RWPE2 (cell line): ENCODE measurements around the gene CHMP2A.
"Not testable (repeated sequence)": the region's sequence is repeated elsewhere in the genome, so short reads cannot be mapped to it uniquely, and the experiment has no call there.

ENCODE experiments used
- ATAC-seq: fragments of 200-7000 bp; cut with Tn5 transposase; 3 replicates; pipeline ENCODE4 v1.9.1; 2021; ENCODE audit warnings: low read depth
- DNase-seq: peaks from one replicate; pipeline ENCODE4 v3.0.0-alpha.2; 2020; ENCODE audit warnings: low spot score
- H3K27ac ChIP-seq: fragments of 450-650 bp; 2 replicates; pipeline ENCODE4 v1.5.1; 2017; ENCODE audit warnings: mild to moderate bottlenecking; ENCODE audit not compliant: poor library complexity, severe bottlenecking
- H3K27me3 ChIP-seq: fragments of 250-450 bp; sonication (Bioruptor Pico); 2 replicates; pipeline ENCODE4 v1.5.1; 2021; ENCODE audit warnings: mild to moderate bottlenecking, moderate library complexity; ENCODE audit not compliant: insufficient read depth, poor library complexity, severe bottlenecking
- H3K36me3 ChIP-seq: fragments of 250-450 bp; sonication (Bioruptor Pico); 2 replicates; pipeline ENCODE4 v1.5.1; 2020; ENCODE audit warnings: low read depth, mild to moderate bottlenecking, moderate library complexity
- H3K4me1 ChIP-seq: fragments of 250-450 bp; sonication (Bioruptor Pico); 2 replicates; pipeline ENCODE4 v1.5.1; 2021; ENCODE audit warnings: mild to moderate bottlenecking, moderate library complexity; ENCODE audit not compliant: insufficient read depth, poor library complexity, severe bottlenecking
- H3K4me3 ChIP-seq: fragments of 250-450 bp; sonication (Bioruptor Pico); 2 replicates; pipeline ENCODE4 v1.5.1; 2021; ENCODE audit warnings: mild to moderate bottlenecking, moderate library complexity; ENCODE audit not compliant: severe bottlenecking
- H3K9me3 ChIP-seq: fragments of 250-450 bp; sonication (Bioruptor Pico); 2 replicates; pipeline ENCODE4 v1.5.1; 2021; ENCODE audit warnings: mild to moderate bottlenecking, moderate library complexity; ENCODE audit not compliant: severe bottlenecking
- TF ChIP-seq, protein P1 (sequence below): fragments of 450-650 bp; IDR thresholded peaks from one replicate; pipeline ENCODE4 v1.5.1; 2017; ENCODE audit warnings: mild to moderate bottlenecking, moderate library complexity; ENCODE audit not compliant: poor library complexity, severe bottlenecking

The CHMP2A gene

DNA sequence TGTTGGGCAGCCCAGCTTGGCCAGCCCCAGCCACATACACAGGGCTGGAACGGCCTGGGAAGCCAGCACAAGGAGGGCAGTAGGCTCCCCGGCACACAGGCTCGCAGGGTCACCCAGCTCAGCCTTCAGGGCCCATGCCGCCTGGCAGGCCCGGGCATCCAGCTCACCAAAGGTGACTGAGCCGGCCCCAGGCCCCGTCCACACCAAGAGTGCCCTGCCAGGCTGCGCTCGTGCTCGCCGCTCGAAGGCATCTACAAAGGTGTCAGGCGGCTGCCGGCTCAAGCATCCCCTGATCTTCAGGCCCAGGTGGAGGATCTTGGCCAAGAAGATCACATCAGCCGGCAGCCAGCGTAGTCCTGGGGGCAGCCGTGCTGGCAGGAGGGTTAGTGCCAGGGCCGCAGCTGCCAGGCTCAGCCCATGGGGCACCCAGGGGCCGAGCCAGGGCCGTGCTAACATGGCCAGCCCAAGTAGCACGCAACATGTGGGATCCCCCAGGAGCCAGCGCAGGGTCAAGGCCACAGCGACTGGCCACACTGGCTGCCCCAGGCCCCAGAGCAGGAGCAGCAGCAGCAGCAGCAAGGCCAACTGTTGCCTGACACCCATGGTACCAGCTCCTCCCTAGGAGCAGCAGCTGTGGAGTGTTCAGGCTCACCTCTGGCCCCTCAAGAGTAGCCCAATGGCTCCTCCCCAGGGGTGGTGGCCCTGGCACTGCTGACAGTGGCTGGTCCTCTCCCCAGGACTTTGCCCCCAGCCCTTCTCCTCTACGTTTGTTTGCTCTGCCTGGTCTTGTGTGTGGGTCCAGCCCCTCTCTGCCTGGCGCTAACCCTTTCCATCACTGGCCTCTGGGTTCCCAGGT, 43.3 kb downstream of the CHMP2A start, which contains the start of gene SLC27A5:
Gene SLC27A5 (minus strand): TSS at position 640 of the 856 bp plus-strand sequence. CDS start 37 bp downstream, at position 603.
- no peak within 1 kb of the TSS for H3K27ac ChIP-seq
- peaks cover 6% of the 10 kb centered on the region for H3K36me3 ChIP-seq
- no peaks in the 10 kb centered on the region for H3K9me3 ChIP-seq
- DNase-seq (no peak), ATAC-seq (0 out of 3 replicates have a peak, but pooled peaks have one; percentile 2)
- no peak within 1 kb of the TSS for H3K4me3 ChIP-seq
- H3K4me1 ChIP-seq: no peaks in the 10 kb centered on the region
- no peaks in the 10 kb centered on the region for H3K27me3 ChIP-seq
- TF ChIP-seq, protein P1, sequence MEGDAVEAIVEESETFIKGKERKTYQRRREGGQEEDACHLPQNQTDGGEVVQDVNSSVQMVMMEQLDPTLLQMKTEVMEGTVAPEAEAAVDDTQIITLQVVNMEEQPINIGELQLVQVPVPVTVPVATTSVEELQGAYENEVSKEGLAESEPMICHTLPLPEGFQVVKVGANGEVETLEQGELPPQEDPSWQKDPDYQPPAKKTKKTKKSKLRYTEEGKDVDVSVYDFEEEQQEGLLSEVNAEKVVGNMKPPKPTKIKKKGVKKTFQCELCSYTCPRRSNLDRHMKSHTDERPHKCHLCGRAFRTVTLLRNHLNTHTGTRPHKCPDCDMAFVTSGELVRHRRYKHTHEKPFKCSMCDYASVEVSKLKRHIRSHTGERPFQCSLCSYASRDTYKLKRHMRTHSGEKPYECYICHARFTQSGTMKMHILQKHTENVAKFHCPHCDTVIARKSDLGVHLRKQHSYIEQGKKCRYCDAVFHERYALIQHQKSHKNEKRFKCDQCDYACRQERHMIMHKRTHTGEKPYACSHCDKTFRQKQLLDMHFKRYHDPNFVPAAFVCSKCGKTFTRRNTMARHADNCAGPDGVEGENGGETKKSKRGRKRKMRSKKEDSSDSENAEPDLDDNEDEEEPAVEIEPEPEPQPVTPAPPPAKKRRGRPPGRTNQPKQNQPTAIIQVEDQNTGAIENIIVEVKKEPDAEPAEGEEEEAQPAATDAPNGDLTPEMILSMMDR: no peak

DNA sequence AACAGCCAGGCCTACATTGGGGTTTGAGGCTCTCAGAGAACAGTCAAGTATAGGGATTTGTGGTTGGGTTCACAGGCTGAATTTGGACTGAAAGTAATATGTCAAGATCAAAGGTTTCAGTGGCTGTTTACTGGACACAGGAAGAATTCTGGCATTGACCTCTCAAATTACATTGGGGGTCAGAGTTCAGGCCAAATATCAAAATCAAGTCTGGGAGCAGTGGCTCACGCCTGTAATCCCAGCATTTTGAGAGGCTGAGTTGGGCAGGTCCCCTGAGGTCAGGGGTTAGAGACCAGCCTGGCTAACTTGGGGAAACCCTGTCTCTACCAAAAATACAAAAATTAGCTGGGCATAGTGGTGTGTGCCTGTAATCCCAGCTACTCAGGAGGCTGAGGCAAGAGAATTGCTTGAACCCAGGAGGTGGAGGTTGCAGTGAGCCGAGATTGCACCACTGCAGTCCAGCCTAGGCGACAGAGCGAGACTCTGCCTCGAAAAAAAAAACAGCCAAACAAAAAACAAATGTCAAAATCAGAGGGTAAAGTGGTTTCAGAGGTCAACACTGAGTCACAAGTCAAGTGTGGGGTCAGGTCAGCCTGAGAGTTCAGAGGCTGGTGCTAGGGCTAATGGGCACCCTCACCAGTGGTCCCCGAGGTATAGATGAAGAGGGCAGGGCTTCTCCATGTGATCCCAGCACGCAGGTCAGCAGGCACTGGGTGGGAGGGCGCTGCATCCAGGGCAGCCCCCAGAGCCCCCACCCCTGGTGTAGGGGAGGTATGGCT, 44.6 kb downstream of the CHMP2A start:
- TF ChIP-seq, protein P1: no peak
- Histone ChIP-seq H3K4me1 (no peaks in the 10 kb centered on the region), H3K27ac (no peak overlapping the region), H3K27me3 (no peaks in the 10 kb centered on the region), H3K9me3 (no peaks in the 10 kb centered on the region), H3K36me3 (no peaks in the 10 kb centered on the region), H3K4me3 (no peak overlapping the region)
- ATAC-seq (no peak), DNase-seq (no peak)

DNA sequence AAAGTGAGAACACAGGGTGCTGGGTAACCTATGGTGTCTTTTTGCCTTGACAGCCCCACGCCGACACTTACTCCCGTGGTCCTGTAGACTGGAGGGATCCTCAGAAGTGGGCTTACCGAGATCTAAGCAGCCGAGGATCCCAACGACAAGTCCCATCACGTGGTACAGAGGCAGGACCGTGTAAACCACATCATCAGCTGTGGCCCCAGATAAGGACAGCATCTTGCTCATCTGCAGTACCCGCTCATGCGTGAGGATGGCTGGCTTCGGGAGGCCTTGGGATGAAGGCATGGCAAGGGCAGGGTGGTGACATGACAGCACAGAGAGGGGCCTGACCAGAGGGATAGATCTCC, 45.2 kb downstream of the CHMP2A start:
- H3K4me3 ChIP-seq: no peak overlapping the region
- DNase-seq: no peak

DNA sequence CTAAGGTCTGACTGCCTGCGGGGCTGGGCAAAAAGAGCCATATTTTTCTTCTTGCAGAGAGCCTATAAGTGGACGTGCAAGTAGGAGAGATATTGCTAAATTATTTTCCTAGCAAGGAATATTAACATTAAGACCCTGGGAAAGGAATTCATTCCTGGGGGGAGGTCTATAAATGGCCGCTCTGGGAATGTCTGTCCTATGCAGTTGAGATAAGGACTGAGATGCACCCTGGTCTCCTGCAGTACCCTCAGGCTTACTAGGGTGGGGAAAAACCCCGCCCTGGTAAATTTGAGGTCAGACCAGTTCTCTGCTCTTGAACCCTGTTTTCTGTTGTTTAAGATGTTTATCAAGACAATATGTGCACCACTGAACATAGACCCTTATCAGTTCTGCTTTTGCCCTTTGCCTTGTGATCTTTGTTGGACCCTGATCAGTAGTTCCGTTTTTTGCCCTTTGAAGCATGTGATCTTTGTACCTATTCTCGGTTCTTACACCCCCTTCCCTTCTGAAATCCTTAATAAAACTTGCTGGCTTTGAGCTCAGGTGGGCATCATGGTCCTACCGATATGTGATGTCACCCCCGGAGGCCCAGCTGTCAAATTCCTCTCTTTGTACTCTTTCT, 47.2 kb downstream of the CHMP2A start:
- ATAC-seq, H3K36me3 ChIP-seq, H3K4me3 ChIP-seq, H3K4me1 ChIP-seq, H3K27ac ChIP-seq, H3K27me3 ChIP-seq, DNase-seq, H3K9me3 ChIP-seq: not testable (repeated sequence)

More for the DNA sequence above, 45.2 kb downstream of the CHMP2A start:
- Histone ChIP-seq H3K36me3 (no peaks in the 10 kb centered on the region), H3K27ac (no peak overlapping the region), H3K9me3 (no peaks in the 10 kb centered on the region), H3K27me3 (no peaks in the 10 kb centered on the region), H3K4me1 (no peaks in the 10 kb centered on the region)
- TF ChIP-seq, protein P1: no peak
- ATAC-seq: no peak
